PFSK-1 (cell line): ENCODE results near the gene NCAPD3.

Source experiments
- POLR2AphosphoS5 ChIP-seq: IDR thresholded peaks from 2 replicates; pipeline ENCODE4 v1.6.1; 2012; ENCODE audit warnings: low read depth, mild to moderate bottlenecking, control low read depth, low read length, moderate library complexity
- SIN3A ChIP-seq: IDR thresholded peaks from 2 replicates; pipeline ENCODE4 v1.6.1; 2012; ENCODE audit warnings: mild to moderate bottlenecking, low read length, moderate library complexity, borderline replicate concordance; ENCODE audit not compliant: insufficient read depth
- TAF1 ChIP-seq: IDR thresholded peaks from 2 replicates; pipeline ENCODE4 v1.6.1; 2012; ENCODE audit warnings: low read length, control low read depth, borderline replicate concordance; ENCODE audit not compliant: insufficient read depth
- TF ChIP-seq, protein P1 (sequence below), 2 experiments: IDR thresholded peaks; 2 replicates each; pipeline versions ENCODE4 v1.6.1 to v1.8.0; 2011 to 2012; ENCODE audit warnings: low read depth in 2 of 2, low read length in 2 of 2, control low read depth in 1 of 2, inconsistent platforms in 1 of 2, mild to moderate bottlenecking in 1 of 2, moderate library complexity in 1 of 2; ENCODE audit not compliant: insufficient read depth in 1 of 2

DNA sequence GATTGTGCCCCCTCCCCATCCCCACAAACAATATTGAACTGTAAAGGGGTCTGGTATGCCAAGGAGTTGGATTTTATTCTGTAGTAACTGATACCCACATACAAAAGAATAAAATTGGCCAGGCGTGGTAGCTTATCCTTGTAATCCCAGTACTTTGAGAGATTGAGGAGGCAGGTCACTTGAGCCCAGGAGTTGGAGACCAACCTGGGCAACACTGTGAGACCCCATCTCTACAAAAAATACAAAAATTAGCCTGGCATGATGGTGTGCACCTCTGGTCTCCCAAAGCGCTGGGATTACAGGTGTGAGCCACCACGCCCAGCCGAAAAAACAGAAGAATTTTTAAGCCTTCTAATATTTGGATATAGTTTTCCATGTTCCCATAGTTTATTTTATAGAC lies 48.2 kb upstream of the NCAPD3 start:
- TF ChIP-seq SIN3A (no peak), POLR2AphosphoS5 (no peak), TAF1 (no peak)
- TF ChIP-seq, protein P1, sequence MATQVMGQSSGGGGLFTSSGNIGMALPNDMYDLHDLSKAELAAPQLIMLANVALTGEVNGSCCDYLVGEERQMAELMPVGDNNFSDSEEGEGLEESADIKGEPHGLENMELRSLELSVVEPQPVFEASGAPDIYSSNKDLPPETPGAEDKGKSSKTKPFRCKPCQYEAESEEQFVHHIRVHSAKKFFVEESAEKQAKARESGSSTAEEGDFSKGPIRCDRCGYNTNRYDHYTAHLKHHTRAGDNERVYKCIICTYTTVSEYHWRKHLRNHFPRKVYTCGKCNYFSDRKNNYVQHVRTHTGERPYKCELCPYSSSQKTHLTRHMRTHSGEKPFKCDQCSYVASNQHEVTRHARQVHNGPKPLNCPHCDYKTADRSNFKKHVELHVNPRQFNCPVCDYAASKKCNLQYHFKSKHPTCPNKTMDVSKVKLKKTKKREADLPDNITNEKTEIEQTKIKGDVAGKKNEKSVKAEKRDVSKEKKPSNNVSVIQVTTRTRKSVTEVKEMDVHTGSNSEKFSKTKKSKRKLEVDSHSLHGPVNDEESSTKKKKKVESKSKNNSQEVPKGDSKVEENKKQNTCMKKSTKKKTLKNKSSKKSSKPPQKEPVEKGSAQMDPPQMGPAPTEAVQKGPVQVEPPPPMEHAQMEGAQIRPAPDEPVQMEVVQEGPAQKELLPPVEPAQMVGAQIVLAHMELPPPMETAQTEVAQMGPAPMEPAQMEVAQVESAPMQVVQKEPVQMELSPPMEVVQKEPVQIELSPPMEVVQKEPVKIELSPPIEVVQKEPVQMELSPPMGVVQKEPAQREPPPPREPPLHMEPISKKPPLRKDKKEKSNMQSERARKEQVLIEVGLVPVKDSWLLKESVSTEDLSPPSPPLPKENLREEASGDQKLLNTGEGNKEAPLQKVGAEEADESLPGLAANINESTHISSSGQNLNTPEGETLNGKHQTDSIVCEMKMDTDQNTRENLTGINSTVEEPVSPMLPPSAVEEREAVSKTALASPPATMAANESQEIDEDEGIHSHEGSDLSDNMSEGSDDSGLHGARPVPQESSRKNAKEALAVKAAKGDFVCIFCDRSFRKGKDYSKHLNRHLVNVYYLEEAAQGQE (IDR thresholded peaks at IDR 0.05; ENCODE audit: insufficient read depth in 1 of 2, low read depth in 2 of 2, low read length in 2 of 2), result no peak
